T-helper 1 cell treated with Interleukin-12 subunit alpha and Interleukin-12 subunit beta and Interleukin-4 antibody, amounts not matched to agents 30 ng/mL and 1 ng/mL, for 36 hours (primary cell): ENCODE results near the gene MAML3. TPM values are rescaled to one million over a fixed set of nuclear protein-coding genes. Genes with fewer than 3 reads are reported as not detected.

Experiments used
- intact Hi-C: fragments of 100-400 bp; cut with micrococcal nuclease; formaldehyde crosslinking; loops from one replicate; pipeline ENCODE4 v1.15.1; 2024
- total RNA-seq: library from RNA; stranded (reverse); gene quantifications from 2 replicates; pipeline ENCODE4 v1.2.3, GENCODE V29; 2022

MAML3 gene
- total RNA-seq, 1 donor from 2014 or later: 0.83 TPM

DNA sequence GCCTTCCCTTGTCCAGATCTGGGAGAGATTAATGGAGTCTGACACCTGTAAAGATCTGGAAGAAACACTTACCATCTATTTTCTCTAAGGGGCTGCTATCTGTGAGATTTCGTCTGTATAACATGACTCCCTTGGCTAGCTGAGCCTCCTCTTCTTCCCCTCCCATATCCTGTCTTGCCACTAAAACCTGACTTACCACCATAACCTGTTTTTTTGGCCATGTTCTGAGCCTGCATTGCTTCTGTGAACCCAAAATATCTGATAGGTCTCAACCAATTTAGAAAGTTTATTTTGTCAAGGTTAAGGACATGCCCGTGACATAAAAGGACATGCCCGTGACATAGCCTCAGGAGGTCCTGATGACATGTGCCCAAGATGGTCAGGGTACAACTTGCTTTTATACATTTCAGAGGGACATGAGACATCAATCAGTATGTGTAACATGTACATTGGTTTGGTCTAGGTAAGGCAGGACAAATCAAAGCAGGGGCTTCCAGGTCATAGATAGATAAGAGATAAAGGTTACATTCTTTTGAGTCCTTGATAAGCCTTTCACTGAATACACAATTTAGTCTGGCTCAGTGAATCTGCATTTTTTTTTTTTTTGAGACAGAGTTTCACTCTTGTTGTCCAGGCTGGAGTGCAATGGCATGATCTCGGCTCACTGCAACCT is 476.9 kb downstream of the MAML3 start:
- intact Hi-C loops: no loop called here

DNA sequence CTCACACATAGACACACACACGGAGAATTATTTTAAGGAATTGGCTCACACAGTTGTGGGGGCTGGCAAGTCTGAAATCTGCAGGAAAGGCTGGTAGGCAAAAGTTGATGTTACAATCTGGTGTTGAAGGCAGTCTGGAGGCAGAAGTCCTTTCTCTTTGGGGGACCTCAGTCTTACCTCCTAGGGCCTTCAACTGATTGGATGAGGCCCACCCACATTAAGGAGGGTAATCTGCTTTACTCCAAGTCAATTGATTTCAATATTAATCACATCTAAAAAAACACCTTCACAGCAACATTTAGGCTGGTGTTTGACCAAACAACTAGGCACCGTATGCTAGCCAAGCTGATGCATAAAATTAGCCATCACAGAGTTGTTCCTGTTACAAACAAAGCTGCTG is 477.6 kb downstream of the MAML3 start:
- intact Hi-C loops: no loop called here

DNA sequence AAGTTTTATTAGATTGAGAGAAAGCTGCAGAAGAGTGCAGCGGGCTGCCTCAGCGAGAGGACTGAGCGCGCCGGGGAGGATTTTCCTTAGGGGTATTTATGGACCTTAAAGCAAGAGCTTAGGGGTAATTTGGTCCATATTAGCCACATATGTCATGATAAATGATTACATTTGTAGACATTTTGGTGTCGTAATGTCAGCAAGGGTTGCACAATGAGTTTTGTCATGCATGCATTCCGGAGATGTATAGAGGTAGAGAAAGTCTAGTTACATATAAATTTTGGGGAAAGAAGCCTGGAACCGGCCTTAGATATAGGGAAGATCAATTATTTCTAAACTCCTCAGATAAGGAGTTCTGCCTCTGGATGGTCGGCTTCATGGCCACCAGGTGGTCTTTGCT is 478.3 kb downstream of the MAML3 start:
- intact Hi-C loops: no loop called here

DNA sequence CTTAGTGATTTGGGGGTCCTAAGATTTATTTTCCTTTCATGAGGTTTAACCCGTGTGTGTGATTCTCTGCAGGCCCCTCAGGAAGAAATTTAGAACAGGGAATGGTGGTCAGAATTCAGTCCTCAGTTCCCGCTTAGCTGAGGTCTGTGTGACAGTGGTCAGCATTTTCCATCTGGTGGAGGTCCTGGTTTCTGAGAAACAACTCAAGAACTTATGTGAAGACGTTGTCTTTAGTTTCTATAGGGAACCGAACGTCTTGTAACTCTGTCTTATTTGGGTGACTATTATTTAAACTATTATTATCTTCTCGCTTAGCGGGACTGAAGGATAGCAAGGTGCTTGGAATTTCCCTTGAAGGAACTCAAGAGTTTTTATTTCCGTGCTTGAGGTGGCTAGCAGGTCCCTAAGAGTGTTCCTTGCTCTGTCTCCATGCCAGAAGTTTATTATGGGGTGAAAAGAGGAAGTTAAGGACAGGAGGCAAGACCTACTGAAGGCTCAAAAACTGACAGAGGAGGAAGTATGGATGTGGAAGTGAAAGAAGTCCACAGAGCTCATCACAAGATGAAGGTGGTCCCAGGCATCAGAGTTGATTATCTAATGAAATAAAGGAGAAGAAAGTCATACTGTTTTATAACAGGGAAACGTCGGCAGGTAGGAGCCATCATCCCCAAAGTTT is 479.0 kb downstream of the MAML3 start:
- intact Hi-C loops: no loop called here

DNA sequence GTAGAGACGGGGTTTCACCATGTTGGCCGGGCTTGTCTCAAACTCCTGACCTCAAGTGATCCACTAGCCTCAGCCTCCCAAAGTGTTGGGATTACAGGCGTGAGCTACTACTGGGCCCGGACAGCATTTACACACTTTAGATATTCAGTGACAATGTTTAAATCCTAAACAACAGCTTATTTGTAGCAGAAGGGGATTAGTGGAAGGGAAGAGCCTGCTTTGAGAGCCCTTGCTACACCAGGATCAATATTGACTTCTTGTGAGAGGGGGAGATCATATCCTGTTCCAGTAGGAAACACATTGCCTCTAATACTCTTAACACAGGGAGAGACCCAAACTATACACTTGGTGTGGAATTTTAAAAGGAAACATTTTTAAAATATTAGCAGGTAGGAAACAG is 481.3 kb downstream of the MAML3 start:
- intact Hi-C loops: no loop called here

DNA sequence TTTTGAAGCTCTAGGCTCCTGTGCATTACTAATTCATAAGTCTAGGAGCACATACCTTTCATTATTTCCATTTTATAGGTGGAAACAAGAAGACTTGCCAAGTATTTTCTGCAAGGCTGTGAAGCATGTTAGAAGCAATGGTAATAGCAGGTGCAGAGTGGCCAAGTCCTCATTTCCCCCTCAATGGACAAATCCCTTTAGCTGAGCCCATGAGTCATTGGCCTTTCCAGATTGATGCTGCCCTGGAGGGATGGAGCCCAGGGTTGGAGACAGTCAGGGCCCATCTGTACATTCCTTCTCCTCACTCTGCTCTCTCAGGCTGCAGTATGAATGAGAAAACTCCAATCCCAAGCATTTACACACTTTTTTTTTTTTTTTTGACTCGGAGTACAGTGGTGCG is 481.8 kb downstream of the MAML3 start:
- intact Hi-C loops: no loop called here

DNA sequence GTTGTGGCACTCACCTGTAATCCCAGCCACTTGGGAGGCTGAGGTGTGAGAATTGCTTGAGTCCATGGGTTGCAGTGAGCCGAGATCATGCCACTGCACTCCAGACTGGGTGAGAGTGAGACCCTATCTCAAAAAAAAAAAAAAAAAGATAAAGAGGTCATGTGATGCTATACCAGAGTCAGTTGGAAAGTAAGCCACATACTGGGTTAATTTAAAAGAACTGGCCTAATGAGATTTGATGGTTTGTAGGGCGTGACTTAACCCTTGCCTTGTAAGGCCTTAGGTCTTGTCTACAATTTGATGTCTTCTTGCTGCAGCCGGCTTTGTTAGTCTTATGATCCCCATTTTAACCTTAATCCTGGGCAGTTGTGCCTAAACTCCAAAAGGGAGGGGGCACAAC is 483.2 kb downstream of the MAML3 start:
- intact Hi-C loops: no loop called here

DNA sequence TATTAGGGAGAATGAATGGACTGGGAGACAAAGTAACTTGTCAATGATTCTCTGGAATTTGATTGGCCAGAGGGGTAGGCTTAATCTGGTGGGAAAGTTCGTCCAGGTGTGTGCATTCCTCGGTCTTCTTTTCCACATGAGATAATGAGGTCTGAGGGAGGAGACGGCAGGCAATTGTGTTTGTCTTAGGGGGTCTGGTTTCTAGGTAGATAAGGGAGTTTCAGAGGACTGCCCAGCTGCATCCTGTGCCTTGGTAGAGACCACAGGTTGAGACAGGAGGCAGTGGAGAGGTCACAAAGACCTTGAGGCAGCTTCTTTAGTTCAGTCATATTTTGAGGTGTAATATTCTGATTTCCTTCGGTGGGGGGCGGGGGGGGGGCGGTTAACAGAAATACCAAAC is 484.1 kb downstream of the MAML3 start:
- intact Hi-C loops: no loop called here

DNA sequence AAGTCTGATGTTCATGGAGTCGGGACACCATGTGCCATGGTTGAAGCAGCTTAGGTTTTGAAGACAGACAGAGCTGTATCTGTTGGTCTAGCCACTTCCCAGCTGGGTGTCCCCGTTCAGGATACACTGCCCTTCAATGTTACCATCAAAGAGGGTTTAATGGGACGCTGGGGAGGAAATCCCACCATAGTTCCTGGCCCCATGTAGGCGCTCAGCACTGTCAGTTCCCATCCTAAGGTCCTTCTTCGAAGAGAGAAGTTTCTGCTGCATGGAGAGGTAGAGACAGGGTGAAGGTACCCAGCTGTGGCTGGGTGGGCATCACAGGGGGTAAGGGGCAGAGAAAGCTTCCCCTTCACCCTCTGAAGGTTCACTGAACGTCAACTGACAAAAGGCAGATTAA is 484.6 kb downstream of the MAML3 start:
- intact Hi-C loops: no loop called here

DNA sequence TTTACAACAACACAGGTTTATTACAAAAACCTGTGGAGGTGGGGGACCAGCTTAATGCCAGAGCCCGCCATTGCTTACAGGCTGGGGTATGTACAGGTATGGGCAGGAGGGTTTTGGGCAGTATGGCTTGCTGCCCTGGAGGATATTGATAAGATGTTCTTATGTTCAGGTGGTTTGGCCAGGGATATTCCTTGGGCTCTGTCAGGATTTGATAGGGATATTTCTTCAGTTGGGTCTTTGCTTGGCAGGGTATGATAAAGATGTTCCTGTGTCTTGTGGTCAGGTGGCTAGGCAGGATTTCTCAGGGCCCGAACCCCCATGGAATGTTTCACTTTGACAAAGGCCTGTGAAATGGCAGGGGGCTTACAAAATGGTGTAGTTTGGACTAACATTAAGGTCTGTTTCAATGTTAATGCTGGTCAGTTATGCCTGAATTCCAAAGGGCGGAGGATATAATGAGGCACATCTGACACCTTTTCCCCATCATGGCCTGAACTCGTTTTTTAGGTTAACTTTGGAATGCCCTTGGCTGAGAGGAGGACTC is 485.3 kb downstream of the MAML3 start:
- intact Hi-C loops: no loop called here

DNA sequence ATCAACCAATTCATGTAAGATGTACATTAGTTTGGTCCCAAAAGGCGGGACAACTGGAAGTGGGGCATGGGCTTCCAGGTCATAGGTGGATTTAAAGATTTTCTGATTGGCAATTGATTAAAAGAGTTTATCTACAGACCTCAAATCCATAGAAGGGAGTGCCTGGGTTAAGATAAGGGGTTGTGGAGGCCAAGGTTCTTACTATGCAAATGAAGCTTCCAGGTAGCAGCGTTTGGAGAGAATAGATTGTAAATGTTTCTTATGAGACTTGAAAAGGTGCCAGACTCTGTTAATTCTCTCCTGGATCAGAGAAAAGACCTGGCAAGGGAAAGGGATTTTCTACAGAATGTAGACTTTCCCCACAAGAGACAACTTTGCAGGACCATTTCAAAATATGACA is 485.9 kb downstream of the MAML3 start:
- intact Hi-C loops: no loop called here

Other genes starting within 250 kb of the MAML3 start
- 22.3 and 23.8 TPM in 2 replicates for gene SCOC, start 219.5 kb upstream of the MAML3 start, total RNA-seq